Activated CD8-positive, alpha-beta memory T cell treated with anti-CD3 and anti-CD28 coated beads, Interleukin-2, amount 50 U/mL, for 1 hour (primary cell): Measurements from ENCODE around the gene UBAC2.

Experiments
- DNase-seq: peaks from one replicate; pipeline ENCODE4 v3.0.0-alpha.2; 2020; ENCODE audit errors: extremely low read depth

Gene UBAC2

DNA sequence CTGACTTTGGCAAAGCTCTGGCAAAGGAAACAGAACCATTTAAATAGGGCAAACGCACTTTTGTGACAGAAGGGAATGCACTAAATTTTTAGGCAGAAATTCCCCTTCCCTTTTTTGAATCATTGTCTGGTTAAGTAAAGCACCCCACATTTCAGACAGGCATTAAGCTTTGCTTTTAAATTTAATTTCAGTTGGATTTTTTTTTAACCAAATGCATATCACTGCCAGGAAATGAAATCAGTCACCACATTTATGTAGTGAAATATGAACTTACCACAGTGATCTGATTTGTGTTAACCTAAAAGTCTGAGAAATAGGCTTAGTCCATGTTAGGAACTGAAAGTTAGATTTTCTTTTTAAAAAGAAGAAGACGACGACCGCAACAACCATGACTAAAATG, 95.7 kb downstream of the UBAC2 start:
- no peak for DNase-seq

DNA sequence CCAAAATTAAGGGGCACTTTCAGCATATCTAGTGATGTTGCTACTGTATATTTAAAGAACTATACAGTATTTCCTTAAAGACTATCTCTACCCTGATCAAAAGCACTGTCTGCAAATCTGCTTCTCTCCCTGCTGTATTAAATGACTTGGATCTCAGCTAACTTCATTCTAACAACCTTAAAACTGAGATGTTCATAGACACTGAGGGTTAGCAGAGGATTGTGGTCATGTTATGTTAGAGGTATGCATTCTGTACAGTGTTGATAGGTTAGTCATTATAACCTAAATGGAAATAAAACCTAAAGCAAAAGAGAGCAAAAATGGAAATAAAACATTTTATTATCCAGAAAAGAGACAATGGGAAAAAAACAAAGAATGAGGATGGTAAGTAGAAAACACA, 96.7 kb downstream of the UBAC2 start:
- DNase-seq = no peak

DNA sequence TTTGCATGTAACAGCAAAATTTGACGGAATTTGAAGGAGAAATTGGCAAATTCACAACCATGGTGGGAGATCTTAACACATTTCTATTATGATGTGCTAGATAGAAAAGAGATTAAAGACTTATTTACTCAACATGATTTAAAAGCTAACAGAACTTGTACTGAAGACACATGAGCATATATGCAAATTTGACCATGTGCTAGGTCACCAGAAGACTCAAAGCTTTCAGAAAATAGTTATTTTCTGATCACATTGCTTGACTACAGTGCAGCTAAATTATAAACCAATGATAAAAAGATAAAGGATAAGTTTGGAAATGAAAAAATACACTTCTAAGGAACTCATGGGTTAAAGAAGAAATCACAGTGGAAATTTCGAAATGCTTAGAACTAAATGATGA, 97.4 kb downstream of the UBAC2 start:
- DNase-seq = no peak

DNA sequence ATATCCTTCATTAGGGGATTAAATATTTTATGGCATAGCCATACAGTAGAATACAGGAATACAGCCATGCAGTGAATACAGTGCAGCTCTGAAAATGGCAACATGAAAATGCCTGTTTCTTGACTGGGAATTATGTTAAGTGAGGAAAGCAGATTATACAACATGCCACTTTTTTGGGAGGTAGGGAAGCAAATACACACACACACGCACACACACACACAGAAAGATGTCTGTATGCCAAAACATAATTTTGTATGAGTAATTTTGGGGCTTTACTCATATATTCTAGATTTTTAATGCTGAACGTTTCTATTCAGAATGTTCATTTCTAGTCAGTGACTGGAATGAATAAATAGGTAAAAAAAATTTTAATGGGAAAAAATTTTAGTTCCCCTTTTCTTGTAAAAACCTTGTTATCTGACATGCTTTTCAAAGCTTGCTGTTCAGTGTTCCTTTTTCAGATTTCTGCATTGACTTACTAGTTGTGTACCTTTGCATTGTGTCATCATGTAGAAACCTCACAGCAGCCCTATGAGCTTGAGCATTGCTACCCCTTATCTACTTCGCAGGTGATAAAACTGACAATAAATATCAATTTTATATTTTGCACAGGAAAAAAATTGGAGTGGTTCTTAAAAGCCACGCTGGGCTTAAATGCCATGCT, 98.7 kb downstream of the UBAC2 start:
- no peak for DNase-seq

DNA sequence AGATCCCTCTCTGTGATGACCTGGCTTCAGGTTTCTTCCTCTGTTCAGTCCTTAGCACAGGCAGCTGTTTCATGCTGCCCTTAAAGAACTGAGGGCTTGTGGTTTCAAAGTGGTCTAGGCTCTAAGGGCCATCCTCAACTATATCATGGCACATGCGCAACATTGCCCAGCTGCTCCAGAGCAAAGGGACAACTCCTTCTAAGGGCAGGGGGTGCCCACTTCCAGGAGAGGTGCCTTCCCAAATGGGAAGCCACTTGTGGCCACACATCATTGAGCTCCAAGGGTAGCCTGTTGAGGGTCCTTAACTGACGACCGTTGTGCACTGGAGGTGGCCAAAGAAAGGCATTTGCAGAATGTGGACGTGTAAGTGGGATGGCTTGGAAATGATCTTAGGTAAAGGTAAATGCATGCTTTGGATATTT, 99.3 kb downstream of the UBAC2 start:
- no peak for DNase-seq

DNA sequence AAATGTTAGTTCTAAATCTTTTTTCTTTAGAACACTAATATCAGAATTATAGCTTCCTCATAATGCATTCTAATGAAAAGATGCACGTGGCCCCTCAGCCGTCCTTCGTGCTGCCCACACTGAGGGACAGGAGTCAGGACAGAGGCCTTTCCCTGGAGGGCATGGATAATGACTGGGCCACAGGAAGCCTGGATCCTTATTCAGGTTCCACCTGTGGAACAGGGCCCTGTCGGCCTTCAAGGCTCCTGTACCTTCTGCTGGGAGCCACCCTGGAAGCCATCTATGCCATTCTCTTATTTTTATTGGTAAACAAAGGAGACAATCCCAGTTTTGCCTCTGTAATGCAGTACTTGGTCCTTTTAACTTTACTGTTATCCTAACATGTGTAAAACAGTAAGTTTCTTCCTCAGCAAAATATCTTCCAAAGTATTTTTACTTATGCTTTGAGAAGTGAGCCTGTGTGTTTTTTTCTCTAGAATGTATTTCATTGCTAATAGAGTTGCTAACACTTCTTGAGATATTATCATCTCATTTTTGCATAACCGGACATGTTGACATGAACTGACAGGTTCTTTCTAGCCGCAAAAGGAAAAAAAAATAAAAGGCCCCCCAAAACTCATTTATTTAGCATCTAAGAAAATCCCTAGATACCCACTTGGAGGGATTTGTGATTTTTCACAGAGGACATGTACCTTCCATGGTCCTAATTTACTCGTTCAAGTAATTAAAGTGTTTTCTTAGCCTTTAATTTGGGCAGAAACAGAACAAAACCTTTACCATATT, 100.6 kb downstream of the UBAC2 start:
- DNase-seq = no peak

DNA sequence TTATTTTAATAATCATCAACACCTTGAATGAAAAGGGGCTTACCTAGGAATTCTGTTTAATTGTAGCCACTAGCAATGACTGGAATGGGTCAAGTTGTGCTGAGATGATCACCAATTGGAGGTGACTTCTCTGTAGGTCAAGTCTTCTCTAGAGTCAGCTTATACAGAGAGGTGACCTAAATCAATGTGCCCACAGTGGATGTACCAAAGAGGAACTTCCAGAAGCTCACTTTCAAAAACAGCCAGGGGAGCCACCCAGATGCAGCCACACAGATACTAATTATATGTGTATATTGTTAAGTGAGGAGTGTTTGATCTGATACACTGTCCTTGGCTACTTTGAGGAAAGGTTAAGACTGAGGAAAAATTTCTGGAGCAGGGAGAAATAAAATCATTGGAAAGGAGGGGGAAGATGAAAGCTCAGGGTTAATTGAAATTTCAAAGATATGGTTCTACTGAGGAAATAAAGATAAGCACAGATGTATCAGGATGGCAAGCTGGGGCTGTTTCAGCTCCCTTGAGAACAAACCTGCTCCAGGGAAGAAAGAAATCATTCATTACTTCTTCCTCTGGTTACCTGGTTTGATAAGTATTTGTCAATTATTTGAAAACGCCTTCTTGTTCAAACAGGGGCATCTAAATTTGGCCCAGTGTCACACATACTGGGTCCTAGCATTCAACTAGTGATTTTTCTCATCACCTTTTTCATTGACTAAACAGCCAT, 101.4 kb downstream of the UBAC2 start:
- DNase-seq = no peak

DNA sequence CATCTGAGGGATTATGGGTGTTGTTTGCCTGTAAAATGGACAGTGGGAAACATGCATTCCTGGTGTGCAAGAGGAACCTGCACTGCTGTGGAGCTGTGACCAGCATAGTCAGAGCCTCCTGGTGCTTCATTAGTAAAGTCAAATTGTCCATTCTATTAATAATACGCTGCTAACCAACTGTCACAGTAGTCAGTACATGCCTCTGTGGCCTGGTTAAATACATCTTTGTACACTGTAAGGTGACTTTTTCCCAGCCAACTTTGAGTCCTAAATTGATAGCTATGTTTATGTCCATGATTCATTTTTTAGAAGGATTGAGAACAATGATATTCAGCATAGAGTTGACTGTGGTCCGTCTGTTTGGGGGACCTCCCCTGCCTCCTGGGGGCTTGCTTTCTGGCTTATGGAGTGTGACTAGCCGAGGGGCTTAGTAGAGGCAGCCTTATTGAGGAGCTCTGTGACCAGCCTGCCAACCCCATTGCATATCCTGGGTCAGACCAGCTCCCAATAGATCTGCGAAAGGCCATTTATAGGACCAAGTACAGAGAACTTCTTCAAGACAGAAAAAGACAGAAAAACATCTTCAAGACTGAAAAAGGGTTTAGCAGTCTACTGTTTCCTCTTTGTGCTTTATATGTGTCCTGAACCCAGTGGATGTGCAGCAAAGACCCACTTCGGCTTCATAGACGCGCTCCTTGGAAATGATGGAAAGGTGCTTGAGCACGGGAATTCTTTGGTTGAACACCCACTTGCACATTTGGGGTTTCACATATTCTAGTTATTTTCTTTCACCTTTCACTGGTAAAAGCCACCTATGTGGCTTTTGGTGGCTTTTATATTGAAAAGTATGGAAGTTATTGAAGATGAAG, 102.2 kb downstream of the UBAC2 start:
- no peak for DNase-seq

DNA sequence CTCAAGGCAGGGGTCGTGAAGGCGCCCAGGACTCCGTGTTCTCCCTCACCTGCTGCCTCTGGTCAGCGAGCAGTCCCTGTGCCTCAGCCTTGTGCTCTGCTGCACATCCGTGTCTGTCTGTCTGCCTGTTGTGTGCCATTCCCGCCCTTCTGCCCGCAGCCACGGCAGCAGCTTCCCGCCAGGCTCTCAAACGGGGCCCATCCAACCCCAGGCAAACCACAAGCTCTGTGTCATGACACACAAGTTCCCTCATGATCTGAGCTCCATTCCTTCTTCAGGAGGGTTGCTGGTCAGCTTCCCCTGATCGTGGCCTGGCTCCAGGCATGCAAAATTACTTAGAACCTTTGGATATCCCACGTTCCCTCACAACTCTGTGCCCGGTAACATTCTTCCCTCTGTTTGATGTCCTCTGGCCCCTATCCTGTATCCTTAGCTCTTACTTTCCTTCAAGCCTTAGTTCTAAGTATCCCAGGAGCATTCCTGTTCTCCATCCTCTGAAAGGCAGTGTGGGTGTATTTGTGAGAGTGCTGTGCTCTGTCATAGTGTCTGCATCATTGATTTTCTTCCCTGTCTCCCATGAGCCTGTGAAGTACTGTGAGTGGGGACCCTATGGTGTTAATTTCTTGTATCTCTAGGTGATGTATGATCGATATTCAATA, 103.3 kb downstream of the UBAC2 start:
- no peak for DNase-seq

DNA sequence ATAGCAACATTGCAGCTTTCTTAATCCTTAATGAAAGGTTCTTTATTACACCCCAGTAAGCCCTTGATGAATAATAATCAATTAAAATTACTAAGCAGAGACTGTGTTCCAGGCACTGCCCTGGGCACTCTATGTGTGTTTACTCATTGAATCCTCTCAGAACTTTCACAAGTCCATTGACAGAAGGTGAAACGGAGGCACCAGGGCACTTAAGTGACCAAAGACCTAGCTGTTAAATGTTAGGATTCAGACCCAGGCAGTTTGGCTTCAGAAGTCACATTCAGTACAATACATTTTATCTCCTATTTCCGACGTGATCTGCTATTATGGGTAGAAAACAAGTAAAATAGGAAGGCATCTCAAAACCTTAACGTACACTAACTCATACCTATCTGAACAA, 103.9 kb downstream of the UBAC2 start:
- DNase-seq = no peak

DNA sequence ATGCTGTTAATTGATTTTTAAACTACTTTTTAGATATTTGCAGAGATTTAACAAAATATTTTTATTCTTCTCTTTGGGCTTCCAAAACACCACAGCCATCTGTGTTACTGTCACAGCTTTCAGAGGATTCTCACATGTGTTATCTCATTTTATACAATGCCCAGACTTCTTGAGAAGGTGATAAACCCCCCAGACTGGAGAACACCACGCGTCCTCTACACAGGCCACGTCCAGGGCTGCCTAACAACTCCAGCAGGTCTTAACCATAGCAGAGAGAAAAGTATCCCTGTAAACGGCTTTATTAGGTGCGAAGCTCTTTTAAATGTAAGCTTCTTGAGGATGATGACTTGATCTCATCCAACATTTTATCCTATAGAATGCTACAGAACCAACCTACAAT, 104.5 kb downstream of the UBAC2 start:
- DNase-seq = no peak

DNA sequence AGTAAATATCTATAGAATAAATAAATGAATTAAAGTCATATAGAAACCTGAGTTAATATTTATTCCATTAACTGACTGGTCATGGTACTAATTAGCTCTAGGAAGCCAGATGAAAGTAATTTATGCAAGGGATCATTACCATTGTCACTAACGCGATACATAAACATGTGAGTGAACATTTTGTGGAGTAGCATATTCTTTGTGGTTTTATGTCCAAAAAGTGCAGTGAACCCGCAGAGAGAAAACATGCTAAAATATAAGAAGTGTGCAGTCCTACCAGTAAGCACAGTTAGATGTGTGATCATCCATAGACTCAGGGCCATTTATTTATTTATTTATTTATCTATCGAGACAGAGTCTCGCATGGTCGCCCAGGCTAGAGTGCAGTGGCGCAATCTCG, 104.9 kb downstream of the UBAC2 start:
- DNase-seq = no peak

DNA sequence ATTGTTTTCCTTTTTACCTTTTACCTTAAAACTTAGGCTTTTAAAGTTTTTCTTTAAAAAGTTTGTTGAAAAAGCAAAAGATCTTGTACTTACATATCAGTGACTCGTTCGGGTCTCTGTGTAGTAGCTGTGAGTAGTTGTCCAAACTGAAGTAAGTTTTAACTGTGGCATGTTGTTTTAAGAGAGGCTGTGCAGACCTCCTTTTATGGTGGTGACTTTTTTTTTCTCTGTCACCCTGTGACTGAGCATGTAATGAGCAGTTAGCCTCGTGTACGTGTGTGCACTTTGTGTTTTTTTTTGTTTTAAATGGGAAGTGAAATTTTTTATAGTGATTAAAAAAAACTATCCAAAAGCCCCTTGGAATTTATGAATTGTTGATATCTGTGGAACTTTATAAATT, 106.6 kb downstream of the UBAC2 start, which contains the start of gene GPR183:
TSS of gene GPR183 (minus strand) at position 153 of the 400 bp plus-strand sequence. CDS start 11,254 bp downstream, outside the sequence.
- no peak for DNase-seq

DNA sequence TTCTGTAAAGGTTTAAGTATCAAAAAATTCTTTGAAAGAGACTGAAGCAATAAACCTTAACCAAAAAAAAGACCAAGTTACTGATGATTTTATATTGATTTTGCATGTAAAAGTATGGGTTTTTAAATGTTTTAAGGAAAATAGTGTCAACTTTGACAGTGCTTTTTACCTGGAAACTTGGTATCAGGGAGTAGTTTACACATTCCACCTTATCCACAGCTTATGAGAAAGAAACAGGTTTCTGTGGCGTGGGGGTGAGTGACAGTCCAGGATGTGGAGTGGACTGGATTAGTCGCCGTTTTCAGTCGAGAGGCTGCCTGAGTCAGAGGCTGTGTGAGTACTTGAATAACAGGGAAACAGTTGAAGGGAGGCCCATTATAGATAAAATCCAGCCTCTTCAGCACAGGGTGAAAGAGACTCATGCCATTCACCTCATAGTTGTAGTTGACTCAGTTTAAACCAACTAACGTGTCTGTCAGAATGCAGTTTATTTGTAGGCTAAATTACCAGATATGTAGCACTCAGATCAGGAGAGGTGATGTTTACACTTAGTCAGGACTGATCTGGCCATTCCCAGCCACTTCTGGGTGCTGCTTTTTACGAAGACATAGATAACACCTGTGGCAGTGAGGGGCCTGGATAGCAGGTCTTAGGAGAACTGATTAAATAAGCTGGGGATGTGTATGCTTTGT, 107.1 kb downstream of the UBAC2 start:
- no peak for DNase-seq

DNA sequence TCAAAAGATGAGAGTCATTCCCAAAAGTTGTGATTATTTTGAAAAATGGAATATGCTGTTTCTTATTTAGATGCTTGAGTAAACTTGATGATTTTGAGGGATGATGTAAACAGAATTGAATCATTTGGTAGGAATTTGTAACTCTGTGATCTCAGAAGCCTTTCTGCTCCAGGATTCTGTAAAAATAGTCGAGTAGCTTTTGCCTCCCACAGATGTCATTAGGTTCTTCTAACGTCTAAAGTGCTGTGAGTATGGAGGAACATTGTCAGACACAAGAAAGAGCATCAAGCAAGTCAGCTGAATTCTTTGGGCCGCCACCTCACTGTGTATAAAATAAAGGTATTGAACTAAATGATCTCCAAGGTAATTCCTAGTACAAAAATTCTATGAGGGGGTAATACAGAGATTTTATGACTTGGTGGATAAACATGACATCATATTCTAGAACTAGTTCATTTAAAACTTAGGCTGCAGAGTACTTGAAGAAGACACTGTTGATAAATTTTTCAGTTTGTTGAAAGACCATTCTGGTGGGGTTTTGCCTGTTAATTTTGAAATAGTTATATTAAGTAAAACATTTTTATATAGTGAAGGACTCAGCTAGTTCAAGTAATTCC, 107.9 kb downstream of the UBAC2 start:
- DNase-seq = no peak

DNA sequence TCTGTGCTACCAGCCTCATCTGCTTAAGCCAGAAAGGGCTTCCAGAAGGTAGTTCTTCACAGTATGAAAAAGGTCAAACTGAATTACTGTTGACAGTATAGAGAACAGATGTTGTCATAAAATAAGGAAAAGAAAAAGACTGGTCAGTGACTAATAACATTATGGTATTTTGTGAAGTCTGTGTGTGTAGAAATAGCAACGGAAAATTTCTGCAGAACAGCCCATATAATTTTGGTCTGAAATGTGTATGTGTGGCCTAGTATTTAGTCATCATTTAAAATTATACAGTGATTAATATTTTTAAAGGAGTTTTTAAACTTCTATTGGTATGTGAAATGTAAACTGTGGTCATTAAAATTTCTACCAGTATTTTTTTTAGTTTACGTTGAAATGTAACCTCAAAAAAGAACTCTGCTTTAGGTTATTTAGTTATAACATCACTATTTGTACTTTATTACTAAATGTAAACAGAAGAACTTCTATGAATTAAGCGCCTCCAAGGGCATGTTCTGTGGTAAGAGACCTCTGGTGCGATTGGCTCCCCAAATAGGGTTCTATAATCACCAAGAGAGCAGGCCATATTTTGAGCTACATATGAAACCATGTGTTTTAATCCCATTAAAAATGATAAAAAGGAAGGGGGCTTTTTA, 109.9 kb downstream of the UBAC2 start:
- DNase-seq = no peak

DNA sequence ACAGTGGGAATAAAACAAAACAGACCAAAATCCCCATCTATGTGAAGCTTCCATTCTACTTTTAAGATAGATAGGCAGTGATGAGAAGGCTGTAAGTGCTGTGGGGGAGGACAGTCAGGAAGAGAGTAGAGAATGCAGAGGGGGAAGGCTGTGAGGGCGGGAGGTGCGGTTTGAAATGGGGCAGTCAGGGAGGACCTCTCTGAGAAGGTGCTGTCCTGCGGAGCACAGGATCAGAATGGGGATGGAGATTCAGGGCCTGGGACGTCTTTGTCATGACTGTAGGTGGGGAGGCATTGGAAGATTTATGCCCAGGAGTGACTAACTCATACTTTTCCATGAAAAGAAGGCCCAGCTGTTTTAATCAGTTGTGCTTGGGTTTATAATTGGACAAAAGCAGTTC, 110.5 kb downstream of the UBAC2 start:
- no peak for DNase-seq

DNA sequence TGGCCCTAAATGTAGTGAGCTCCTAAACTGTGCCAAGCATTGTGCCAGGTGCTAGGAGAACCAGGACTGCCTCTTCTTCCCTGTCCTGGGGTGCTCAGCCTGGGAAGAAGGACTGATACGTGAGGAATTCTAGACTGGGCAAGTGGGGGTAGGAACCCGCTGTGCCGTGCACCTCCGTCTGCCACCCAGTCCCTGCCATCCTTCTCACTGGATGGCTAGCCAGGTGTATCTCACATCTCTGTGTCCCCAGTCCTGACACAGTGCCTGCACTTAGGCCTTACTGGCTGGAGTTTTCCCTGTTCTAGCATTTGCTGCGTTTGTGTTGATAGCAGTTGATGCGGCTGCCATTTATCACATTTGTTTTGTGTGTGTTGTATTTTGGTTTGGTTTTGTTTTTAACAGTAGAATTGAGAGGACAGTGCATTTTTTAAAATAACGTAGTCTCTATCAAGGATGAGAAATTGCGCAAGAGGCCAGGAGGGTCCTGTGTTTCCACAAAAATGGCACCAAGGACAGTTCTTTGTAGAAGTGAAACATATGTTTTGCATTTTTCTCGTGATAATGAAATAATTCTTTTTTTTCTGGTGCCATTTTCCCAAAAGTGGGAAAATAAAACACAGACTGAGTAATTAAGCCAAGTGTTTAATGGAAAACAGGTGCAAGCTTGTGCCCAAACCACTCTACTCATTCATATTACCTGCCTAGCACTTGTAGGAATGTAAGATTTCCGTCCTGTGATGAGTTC, 111.3 kb downstream of the UBAC2 start:
- no peak for DNase-seq

DNA sequence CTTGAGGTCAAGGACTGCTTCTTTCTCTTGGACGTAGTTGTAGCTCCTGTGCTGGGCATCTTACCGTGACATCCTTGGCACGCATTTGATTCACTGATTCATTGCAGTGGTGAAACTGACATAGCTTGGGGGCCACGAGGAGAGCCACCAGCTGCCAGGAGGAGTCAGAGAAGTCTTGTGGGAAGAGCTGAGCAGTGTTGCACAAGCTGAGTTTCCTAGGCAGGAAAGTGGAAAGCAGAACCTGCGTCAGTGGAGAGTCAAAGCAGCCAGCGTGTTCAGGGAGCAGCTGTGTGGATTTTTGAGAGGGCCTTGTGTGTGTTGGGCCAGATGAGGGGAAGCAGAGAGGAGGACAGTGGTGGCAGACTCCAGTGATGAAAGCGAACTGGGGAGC, 111.8 kb downstream of the UBAC2 start:
- no peak for DNase-seq
